HepG2 (cell line): Measurements from ENCODE around the gene GPS1. TPM values are rescaled to one million over a fixed set of nuclear protein-coding genes. Genes with fewer than 3 reads are reported as not detected.

Source experiments
- ARID3A ChIP-seq: IDR thresholded peaks from 2 replicates; pipeline ENCODE4 v1.6.1; 2012; ENCODE audit warnings: low read depth, low read length, improper control_type of control experiment
- CCAR2 ChIP-seq: fragments of 200-400 bp; formaldehyde crosslinking; optimal IDR thresholded peaks from 2 replicates; pipeline ENCODE3; 2018; ENCODE audit warnings: low read depth, mild to moderate bottlenecking, low read length, moderate library complexity
- HMGXB3 ChIP-seq: sonication (generic); formaldehyde crosslinking; IDR thresholded peaks from 2 replicates; pipeline ENCODE4 v1.4.0; 2020; ENCODE audit warnings: missing genetic modification reagents, borderline replicate concordance
- POGK ChIP-seq: sonication (generic); formaldehyde crosslinking; conservative IDR thresholded peaks from 2 replicates; pipeline ENCODE4 v1.8.0; 2022; ENCODE audit warnings: mild to moderate bottlenecking, moderate library complexity, missing genetic modification reagents
- PRPF4 ChIP-seq: fragments of 200-400 bp; formaldehyde crosslinking; IDR thresholded peaks from 2 replicates; pipeline ENCODE4 v1.6.1; 2016; ENCODE audit warnings: low read length, low read depth; ENCODE audit not compliant: poor library complexity, severe bottlenecking
- RFX1 ChIP-seq: fragments of 450-650 bp; IDR thresholded peaks from 2 replicates; pipeline ENCODE4 v1.6.1; 2017
- TCF12 ChIP-seq, 2 experiments: fragments of 450-650 bp in 1 of 2; sonication (generic) in 1 of 2; formaldehyde crosslinking in 1 of 2; IDR thresholded peaks; 2 replicates each; pipeline versions ENCODE4 v1.6.1 to v1.8.0; 2017 to 2022; ENCODE audit warnings: antibody characterized with exemption in 1 of 2, mild to moderate bottlenecking in 1 of 2, missing genetic modification reagents in 1 of 2, moderate library complexity in 1 of 2
- TSC22D2 ChIP-seq: sonication (generic); formaldehyde crosslinking; IDR thresholded peaks from 2 replicates; pipeline ENCODE4 v1.5.1; 2020; ENCODE audit warnings: missing genetic modification reagents, mild to moderate bottlenecking, borderline replicate concordance
- ZBTB26 ChIP-seq: IDR thresholded peaks from 2 replicates; pipeline ENCODE4 v1.6.1; 2016; ENCODE audit warnings: missing compliant biosample characterization, missing genetic modification reagents, borderline replicate concordance
- ZBTB49 ChIP-seq: sonication (generic); formaldehyde crosslinking; IDR thresholded peaks from 2 replicates; pipeline ENCODE4 v1.4.0; 2020; ENCODE audit warnings: missing genetic modification reagents, borderline replicate concordance
- ZMYM4 ChIP-seq: sonication (generic); formaldehyde crosslinking; IDR thresholded peaks from 2 replicates; pipeline ENCODE4 v1.8.1; 2023; ENCODE audit warnings: mild to moderate bottlenecking, missing genetic modification reagents
- ZNF282 ChIP-seq: fragments of 450-650 bp; IDR thresholded peaks from 2 replicates; pipeline ENCODE4 v1.6.1; 2018; ENCODE audit not compliant: partially characterized antibody
- ZNF652 ChIP-seq: IDR thresholded peaks from 2 replicates; pipeline ENCODE4 v1.6.1; 2016; ENCODE audit warnings: low read depth, borderline replicate concordance
- polyA plus RNA-seq, 8 experiments: library from polyadenylated mRNA; depleted of rRNA in 3 of 8; stranded (reverse) in 7 of 8; unstranded in 1 of 8; fragments of >200 nt; fragmentation: Illumina TruSeq in 4 of 8; extraction: Trizol in 4 of 8; gene quantifications; 2 replicates each; pipeline versions ENCODE4 v1.2.1 to v1.2.3, GENCODE V29; 2011 to 2016; ENCODE audit warnings: low read depth in 4 of 8, missing spikeins in 1 of 8, mixed read lengths in 1 of 8; ENCODE audit not compliant: insufficient read depth in 1 of 8
- total RNA-seq, 5 experiments: library from RNA; depleted of rRNA; stranded (reverse); fragments of >200 nt; fragmentation: Illumina TruSeq; extraction: Trizol; gene quantifications; 2 replicates each; pipeline ENCODE4 v1.2.3, GENCODE V29; 2016; ENCODE audit warnings: low read depth in 1 of 5

GPS1 gene
- total and polyA plus RNA-seq, 2 of the 13 experiments (the other 11 are each of a cell fraction or from before 2014, with no cell fraction given), result 124 to 128 TPM

- TF ChIP-seq ZBTB26 (CRISPR knock-in tag) (peak; percentile 72; the same call in 1 of the 2 replicates), ZBTB49 (CRISPR knock-in tag) (peak; percentile 56; the same call in 1 of the 2 replicates), HMGXB3 (CRISPR knock-in tag) (no peak), POGK (CRISPR knock-in tag) (peak; percentile 74; the same call in 1 of the 2 replicates), CCAR2 (no peak), ZNF652 (CRISPR knock-in tag) (no peak), TSC22D2 (CRISPR knock-in tag) (no peak), ZMYM4 (CRISPR knock-in tag) (0 out of 2 replicates have a peak, but pooled peaks have one; percentile 21), ARID3A (no peak), TCF12 (IDR thresholded peaks at IDR 0.05) (no peak), TCF12 (CRISPR knock-in tag; IDR thresholded peaks at IDR 0.05) (no peak), RFX1 (no peak), ZNF282 (no peak), PRPF4 (no peak)
Observed at GRCh38 chr17:82021107-82021899, 30.4 kb upstream of the GPS1 start (continued).
